GM21723 (cell line): ENCODE data around the gene MYO5B.

Source experiments
- ATAC-seq: cut with Tn5 transposase; IDR thresholded peaks from one replicate; pipeline ENCODE4 v1.9.1; 2021; ENCODE audit warnings: mild to moderate bottlenecking, moderate library complexity; ENCODE audit not compliant: unreplicated experiment

MYO5B gene

GRCh38 chr18:49934457-49934856 lies 260.5 kb downstream of the MYO5B start:
- ATAC-seq: no peak

- ATAC-seq: no peak
Observed at GRCh38 chr18:49933530-49934128, 261.3 kb downstream of the MYO5B start.

GRCh38 chr18:49931760-49932159 lies 263.2 kb downstream of the MYO5B start:
- ATAC-seq: no peak

GRCh38 chr18:49931179-49931578 lies 263.8 kb downstream of the MYO5B start:
- ATAC-seq: no peak

- ATAC-seq: no peak
Observed at GRCh38 chr18:49926106-49926745, 268.7 kb downstream of the MYO5B start.

- no peak for ATAC-seq
Observed at GRCh38 chr18:49924293-49924983, 270.5 kb downstream of the MYO5B start.

- no peak for ATAC-seq
Observed at GRCh38 chr18:49922228-49922627, 272.7 kb downstream of the MYO5B start.

GRCh38 chr18:49921318-49921985 lies 273.5 kb downstream of the MYO5B start:
- ATAC-seq: no peak

- no peak for ATAC-seq
Observed at GRCh38 chr18:49920731-49921130, 274.2 kb downstream of the MYO5B start.

GRCh38 chr18:49917742-49918141 lies 277.2 kb downstream of the MYO5B start:
- ATAC-seq: no peak

GRCh38 chr18:49915352-49915751 lies 279.6 kb downstream of the MYO5B start:
- ATAC-seq: no peak

- no peak for ATAC-seq
Observed at GRCh38 chr18:49913221-49913620, 281.7 kb downstream of the MYO5B start.

GRCh38 chr18:49911427-49911826 lies 283.5 kb downstream of the MYO5B start:
- no peak for ATAC-seq

- no peak for ATAC-seq
Observed at GRCh38 chr18:49910986-49911385, 284.0 kb downstream of the MYO5B start.

GRCh38 chr18:49910019-49910418 lies 284.9 kb downstream of the MYO5B start:
- ATAC-seq: no peak

GRCh38 chr18:49907346-49907929 lies 287.5 kb downstream of the MYO5B start:
- no peak for ATAC-seq

GRCh38 chr18:49905771-49906170 lies 289.2 kb downstream of the MYO5B start:
- no peak for ATAC-seq

- ATAC-seq: no peak
Observed at GRCh38 chr18:49904871-49905555, 289.9 kb downstream of the MYO5B start.

GRCh38 chr18:49901862-49902340 lies 293.0 kb downstream of the MYO5B start:
- ATAC-seq: no peak

- ATAC-seq: no peak
Observed at GRCh38 chr18:49899657-49900330, 295.2 kb downstream of the MYO5B start.
